HepG2 (cell line): ENCODE measurements around the gene CACNA2D3. TPM values are rescaled to one million over a fixed set of nuclear protein-coding genes. Genes with fewer than 3 reads are reported as not detected.

ENCODE experiments used
- ATAC-seq: fragments of 200-7000 bp; cut with Tn5 transposase; 3 replicates; pipeline ENCODE4 v1.9.1; 2020; ENCODE audit warnings: mild to moderate bottlenecking, moderate library complexity
- BruUV-seq: library from RNA; stranded (reverse); fragments of 400-500 nt; replicated peaks from 2 replicates; lab custom pipeline; 2021; lab: Mats Ljungman, UMichigan
- CTCF ChIA-PET: fragments of 300-600 bp; formaldehyde crosslinking; extraction: SDS; loops from one replicate; lab custom pipeline; 2021; ENCODE audit warnings: low total read pairs, inconsistent platforms, low intra/inter-chr PET ratio; lab: Yijun Ruan, JAX
- POLR2A ChIA-PET: fragments of 350-600 bp; sonication (Branson Sonifier 250); formaldehyde crosslinking; loops from one replicate; lab custom pipeline; 2020; ENCODE audit warnings: antibody characterized with exemption, inconsistent platforms; lab: Yijun Ruan, JAX
- DNase-seq: peaks from one replicate; pipeline ENCODE4 v3.0.0-alpha.2; 2015; ENCODE audit warnings: low spot score
- FAIRE-seq: peaks from 3 replicates; lab custom pipeline; 2011; peaks lifted over from hg19 to GRCh38; lab: Jason Lieb, UNC
- H2AFZ ChIP-seq: one replicate; pipeline ENCODE4 v1.6.1; 2011; ENCODE audit warnings: low read length, inconsistent platforms
- H3K27ac ChIP-seq: fragments of 300-600 bp; 3 replicates; pipeline ENCODE4 v1.8.0; 2011; ENCODE audit warnings: mixed run types, mild to moderate bottlenecking, mixed read lengths, low read length, inconsistent platforms; ENCODE audit not compliant: insufficient read depth; ENCODE audit errors: extremely low read length
- H3K27me3 ChIP-seq, 2 experiments: fragments of 200-600 bp in 1 of 2; 2 replicates in 1 of 2; 3 replicates in 1 of 2; pipeline versions ENCODE4 v1.6.0 to v1.8.0; 2011; ENCODE audit warnings: low read length in 2 of 2, mild to moderate bottlenecking in 2 of 2, moderate library complexity in 2 of 2, inconsistent platforms in 1 of 2; ENCODE audit not compliant: insufficient read depth in 2 of 2, control insufficient read depth in 1 of 2
- H3K36me3 ChIP-seq, 2 experiments: fragments of 200-600 bp in 1 of 2; replicated peaks in 1 of 2; 2 replicates in 1 of 2; 3 replicates in 1 of 2; pipeline versions ENCODE4 v1.5.1 to v1.8.0; 2011; ENCODE audit warnings: low read length in 2 of 2, inconsistent platforms in 1 of 2; ENCODE audit not compliant: insufficient read depth in 2 of 2, control insufficient read depth in 1 of 2
- H3K4me1 ChIP-seq: 2 replicates; pipeline ENCODE4 v1.5.1; 2012; ENCODE audit warnings: low read length, inconsistent platforms; ENCODE audit not compliant: insufficient read depth
- H3K4me2 ChIP-seq: 2 replicates; pipeline ENCODE4 v1.6.0; 2011; ENCODE audit warnings: low read depth, low read length, inconsistent platforms
- H3K4me3 ChIP-seq, 3 experiments: fragments of 200-600 bp in 1 of 3; sonication (generic), shearing (Covaris generic) in 1 of 3; replicated peaks in 1 of 3; 2 replicates each; pipeline ENCODE4 v1.5.1; 2011 to 2016; ENCODE audit warnings: low read length in 3 of 3, inconsistent platforms in 2 of 3, low read depth in 2 of 3, mild to moderate bottlenecking in 2 of 3, control low read depth in 1 of 3, mixed read lengths in 1 of 3; ENCODE audit not compliant: insufficient read depth in 1 of 3
- H3K79me2 ChIP-seq: one replicate; pipeline ENCODE4 v1.6.1; 2011; ENCODE audit warnings: low read length, inconsistent platforms; ENCODE audit not compliant: insufficient read depth
- H3K9ac ChIP-seq: 2 replicates; pipeline ENCODE4 v1.6.0; 2011; ENCODE audit warnings: mild to moderate bottlenecking, low read depth, low read length, inconsistent platforms; ENCODE audit not compliant: insufficient read depth
- H3K9me3 ChIP-seq: 2 replicates; pipeline ENCODE4 v1.5.1; 2012; ENCODE audit warnings: mild to moderate bottlenecking, low read length
- H4K20me1 ChIP-seq: 2 replicates; pipeline ENCODE4 v1.6.0; 2011; ENCODE audit warnings: inconsistent platforms, mild to moderate bottlenecking, low read length, moderate library complexity; ENCODE audit not compliant: insufficient read depth
- ARNT2 ChIP-seq: sonication (generic); formaldehyde crosslinking; IDR thresholded peaks from 2 replicates; pipeline ENCODE4 v1.8.0; 2022; ENCODE audit warnings: mild to moderate bottlenecking, low read depth, missing genetic modification reagents, moderate library complexity
- CEBPG ChIP-seq: IDR thresholded peaks from 2 replicates; pipeline ENCODE4 v1.6.1; 2016
- DPF2 ChIP-seq: sonication (generic); formaldehyde crosslinking; IDR thresholded peaks from 2 replicates; pipeline ENCODE4 v1.4.0; 2020; ENCODE audit warnings: mild to moderate bottlenecking, low read depth, missing genetic modification reagents, borderline replicate concordance
- FOXP4 ChIP-seq: sonication (generic); formaldehyde crosslinking; IDR thresholded peaks from 2 replicates; pipeline ENCODE4 v1.4.0; 2020; ENCODE audit warnings: missing genetic modification reagents
- HNF4G ChIP-seq, 2 experiments: sonication (generic) in 1 of 2; formaldehyde crosslinking in 1 of 2; IDR thresholded peaks; 2 replicates each; pipeline versions ENCODE4 v1.4.0 to v1.6.1; 2011 to 2020; ENCODE audit warnings: borderline replicate concordance in 2 of 2, low read depth in 2 of 2, mild to moderate bottlenecking in 2 of 2, low read length in 1 of 2, missing genetic modification reagents in 1 of 2, moderate library complexity in 1 of 2
- IKZF5 ChIP-seq: IDR thresholded peaks from 2 replicates; pipeline ENCODE4 v1.6.1; 2018; ENCODE audit warnings: missing genetic modification reagents, mild to moderate bottlenecking, missing compliant biosample characterization
- MBD4 ChIP-seq: IDR thresholded peaks from 2 replicates; pipeline ENCODE4 v1.6.1; 2012; ENCODE audit warnings: low read length, inconsistent platforms, borderline replicate concordance
- MIER3 ChIP-seq: IDR thresholded peaks from 2 replicates; pipeline ENCODE4 v1.6.1; 2016; ENCODE audit warnings: missing compliant biosample characterization, borderline replicate concordance
- MTF2 ChIP-seq: sonication (generic); formaldehyde crosslinking; IDR thresholded peaks from 2 replicates; pipeline ENCODE4 v1.5.0; 2020; ENCODE audit warnings: missing genetic modification reagents, borderline replicate concordance
- NONO ChIP-seq, 2 experiments: fragments of 450-650 bp in 1 of 2; sonication (generic) in 1 of 2; formaldehyde crosslinking in 1 of 2; IDR thresholded peaks in 1 of 2; conservative IDR thresholded peaks in 1 of 2; 2 replicates each; pipeline versions ENCODE4 v1.6.1 to v1.8.0; 2017 to 2022; ENCODE audit warnings: mild to moderate bottlenecking in 1 of 2, missing genetic modification reagents in 1 of 2, moderate library complexity in 1 of 2
- PHF20 ChIP-seq: sonication (generic); formaldehyde crosslinking; IDR thresholded peaks from 2 replicates; pipeline ENCODE4 v1.5.0; 2020; ENCODE audit warnings: mild to moderate bottlenecking, missing genetic modification reagents
- RAD21 ChIP-seq: fragments of 450-650 bp; formaldehyde crosslinking; IDR thresholded peaks from 2 replicates; pipeline ENCODE4 v1.5.0; 2020; ENCODE audit warnings: mild to moderate bottlenecking
- RFX3 ChIP-seq: IDR thresholded peaks from 2 replicates; pipeline ENCODE4 v1.6.1; 2016; ENCODE audit warnings: missing biosample characterization, missing genetic modification reagents
- SMC3 ChIP-seq: IDR thresholded peaks from 2 replicates; pipeline ENCODE4 v1.6.1; 2011; ENCODE audit warnings: low read length, improper control_type of control experiment
- XBP1 ChIP-seq: sonication (generic); formaldehyde crosslinking; IDR thresholded peaks from 2 replicates; pipeline ENCODE4 v1.5.0; 2020; ENCODE audit warnings: missing genetic modification reagents
- ZNF253 ChIP-seq: sonication (generic); formaldehyde crosslinking; IDR thresholded peaks from 2 replicates; pipeline ENCODE4 v1.8.0; 2022; ENCODE audit warnings: mild to moderate bottlenecking, missing genetic modification reagents, borderline replicate concordance
- ZNF331 ChIP-seq: sonication (generic); formaldehyde crosslinking; IDR thresholded peaks from 2 replicates; pipeline ENCODE4 v1.4.0; 2020; ENCODE audit warnings: missing genetic modification reagents
- ZNF790 ChIP-seq: sonication (generic); formaldehyde crosslinking; IDR thresholded peaks from 2 replicates; pipeline ENCODE4 v1.8.0; 2022; ENCODE audit warnings: missing genetic modification reagents, mild to moderate bottlenecking, borderline replicate concordance
- WGBS: methylation state at CpG from one replicate; pipeline ENCODE4 v1.1.6; 2017; ENCODE audit warnings: low lambda C conversion rate; 5-methylcytosine and 5-hydroxymethylcytosine counted together
- in situ Hi-C: cut with HindIII; loops from 2 replicates; pipeline ENCODE4 v1.10.0; 2017; ENCODE audit warnings: low pct_unique_long_range_greater_than_20kb; ENCODE audit not compliant: extremely low pct_ligation_motif_present
- intact Hi-C: fragments of 100-400 bp; cut with micrococcal nuclease; formaldehyde crosslinking; loops from one replicate; pipeline ENCODE4 v1.10.0; 2022; ENCODE audit not compliant: unreplicated experiment
- polyA plus RNA-seq, 8 experiments: library from polyadenylated mRNA; depleted of rRNA in 3 of 8; stranded (reverse) in 7 of 8; unstranded in 1 of 8; fragments of >200 nt; fragmentation: Illumina TruSeq in 4 of 8; extraction: Trizol in 4 of 8; gene quantifications; 2 replicates each; pipeline versions ENCODE4 v1.2.1 to v1.2.3, GENCODE V29; 2011 to 2016; ENCODE audit warnings: low read depth in 4 of 8, missing spikeins in 1 of 8, mixed read lengths in 1 of 8; ENCODE audit not compliant: insufficient read depth in 1 of 8
- total RNA-seq, 5 experiments: library from RNA; depleted of rRNA; stranded (reverse); fragments of >200 nt; fragmentation: Illumina TruSeq; extraction: Trizol; gene quantifications; 2 replicates each; pipeline ENCODE4 v1.2.3, GENCODE V29; 2016; ENCODE audit warnings: low read depth in 1 of 5
- TF ChIP-seq, protein P1 (sequence below): IDR thresholded peaks from 2 replicates; pipeline ENCODE4 v1.6.1; 2016; ENCODE audit warnings: missing compliant biosample characterization, missing genetic modification reagents, borderline replicate concordance

CACNA2D3 gene
- total and polyA plus RNA-seq, 2 of the 13 experiments (the other 11 are each of a cell fraction or from before 2014, with no cell fraction given), result not detected

GRCh38 chr3:54144284-54144683 is 21.9 kb downstream of the CACNA2D3 start (continued):
- TF ChIP-seq NONO (IDR thresholded peaks at IDR 0.05) (no peak), NONO (CRISPR knock-in tag; conservative IDR thresholded peaks at IDR 0.05) (no peak), HNF4G (IDR thresholded peaks at IDR 0.05; ENCODE audit: borderline replicate concordance, low read depth, low read length) (no peak), HNF4G (CRISPR knock-in tag; IDR thresholded peaks at IDR 0.05; ENCODE audit: borderline replicate concordance, low read depth) (no peak), RFX3 (CRISPR knock-in tag) (no peak), FOXP4 (CRISPR knock-in tag) (no peak), MIER3 (no peak)
- TF ChIP-seq, all 625 proteins: peak for 0

DNA sequence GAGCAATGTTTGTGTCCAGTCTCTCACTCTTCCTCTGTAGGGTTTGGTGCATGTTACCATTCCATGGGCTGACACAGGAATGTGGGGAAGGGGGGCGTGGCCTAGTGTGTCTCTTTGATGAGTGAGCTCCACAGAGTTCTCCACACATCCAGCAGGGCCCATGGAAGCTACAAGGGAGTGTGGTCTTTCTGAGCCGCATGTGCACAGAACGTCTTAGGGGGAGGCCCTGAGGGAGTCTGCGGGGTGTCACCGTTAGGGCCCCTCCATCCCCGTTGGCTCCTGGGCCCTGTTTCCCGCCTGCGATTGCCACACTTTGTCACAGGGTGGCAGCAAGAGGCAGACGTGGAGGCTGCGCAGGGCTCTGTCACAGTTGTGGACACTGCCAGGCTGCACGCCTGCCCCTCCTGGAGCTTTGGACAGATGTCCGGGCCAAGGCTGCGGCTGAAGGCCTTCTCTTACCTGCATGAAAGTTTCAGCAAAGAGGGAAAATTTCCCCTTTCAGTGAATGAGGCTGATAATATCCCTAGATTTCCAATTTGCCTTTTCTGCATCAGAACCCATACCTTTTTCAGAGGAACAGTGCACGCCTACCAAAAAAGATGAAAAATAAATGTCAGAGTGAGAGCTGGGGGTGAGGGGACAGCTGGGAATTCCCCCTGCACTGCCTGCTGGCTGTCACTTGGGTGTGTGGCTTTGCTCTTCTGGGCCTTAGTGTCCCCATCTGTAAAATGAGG is 24.3 kb downstream of the CACNA2D3 start:
- DNase-seq, result peak; percentile 25
- H3K27me3 ChIP-seq, result peaks cover 0 to 4% of the 10 kb centered on the region in 2 experiments; a peak in 1 of 5 replicates
- H2AFZ ChIP-seq, result no peak overlapping the region
- no peaks in the 10 kb centered on the region for H3K79me2 ChIP-seq
- FAIRE-seq, result peak; percentile 40
- WGBS, result 22% methylated on average over 6 of the region's 14 CpGs
- H3K9ac ChIP-seq, result no peak overlapping the region
- no peaks in the 10 kb centered on the region; the same call in 1 of the 2 replicates for H4K20me1 ChIP-seq
- intact Hi-C loops (loop anchor here (1.0 to 10.0 kb wide), 2 partner anchors 148 to 228 kb away; no protein-coding TSS in a partner anchor), in situ Hi-C loops (no loop called here)
- H3K27ac ChIP-seq, result no peak overlapping the region
- no peak overlapping the region for H3K4me3 ChIP-seq
- H3K4me2 ChIP-seq, result no peak overlapping the region
- no TSS peak for BruUV-seq
- no peaks in the 10 kb centered on the region for H3K4me1 ChIP-seq
- H3K9me3 ChIP-seq, result no peaks in the 10 kb centered on the region
- peak; percentile 100 for ATAC-seq
- no peaks in the 10 kb centered on the region for H3K36me3 ChIP-seq
- CTCF ChIA-PET, result no interaction called here
- POLR2A ChIA-PET, result no interaction called here
- TF ChIP-seq ZNF331 (peak; percentile 44; the same call in 1 of the 2 replicates), IKZF5 (CRISPR knock-in tag) (no peak), ZNF790 (CRISPR knock-in tag) (no peak), ARNT2 (CRISPR knock-in tag) (no peak), MTF2 (CRISPR knock-in tag) (no peak), XBP1 (CRISPR knock-in tag) (no peak), RAD21 (CRISPR knock-in tag) (peak; percentile 86), MBD4 (no peak), DPF2 (CRISPR knock-in tag) (peak; percentile 12; the same call in 1 of the 2 replicates), PHF20 (CRISPR knock-in tag) (no peak), ZNF253 (no peak), CEBPG (peak; percentile 41; the same call in 1 of the 2 replicates), SMC3 (peak; percentile 38; the same call in 1 of the 2 replicates)
- TF ChIP-seq, protein P1, sequence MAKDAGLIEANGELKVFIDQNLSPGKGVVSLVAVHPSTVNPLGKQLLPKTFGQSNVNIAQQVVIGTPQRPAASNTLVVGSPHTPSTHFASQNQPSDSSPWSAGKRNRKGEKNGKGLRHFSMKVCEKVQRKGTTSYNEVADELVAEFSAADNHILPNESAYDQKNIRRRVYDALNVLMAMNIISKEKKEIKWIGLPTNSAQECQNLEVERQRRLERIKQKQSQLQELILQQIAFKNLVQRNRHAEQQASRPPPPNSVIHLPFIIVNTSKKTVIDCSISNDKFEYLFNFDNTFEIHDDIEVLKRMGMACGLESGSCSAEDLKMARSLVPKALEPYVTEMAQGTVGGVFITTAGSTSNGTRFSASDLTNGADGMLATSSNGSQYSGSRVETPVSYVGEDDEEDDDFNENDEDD, result peak; percentile 18; the same call in 1 of the 2 replicates
